HL-60/S4 treated with phorbol 12-myristate 13-acetate at 8.2 ng/mL for 4 days and 3 days (cell line): Measurements from ENCODE around the gene ALAS1.
"Not testable (repeated sequence)": the region's sequence is repeated elsewhere in the genome, so short reads cannot be mapped to it uniquely, and the experiment has no call there.

ENCODE experiments used
- in situ Hi-C: fragments of 300-500 bp; cut with MboI; formaldehyde crosslinking; loops from 2 replicates; pipeline ENCODE4 v1.15.0; 2022; ENCODE audit warnings: low sequenced_read_pairs

ALAS1 gene

DNA sequence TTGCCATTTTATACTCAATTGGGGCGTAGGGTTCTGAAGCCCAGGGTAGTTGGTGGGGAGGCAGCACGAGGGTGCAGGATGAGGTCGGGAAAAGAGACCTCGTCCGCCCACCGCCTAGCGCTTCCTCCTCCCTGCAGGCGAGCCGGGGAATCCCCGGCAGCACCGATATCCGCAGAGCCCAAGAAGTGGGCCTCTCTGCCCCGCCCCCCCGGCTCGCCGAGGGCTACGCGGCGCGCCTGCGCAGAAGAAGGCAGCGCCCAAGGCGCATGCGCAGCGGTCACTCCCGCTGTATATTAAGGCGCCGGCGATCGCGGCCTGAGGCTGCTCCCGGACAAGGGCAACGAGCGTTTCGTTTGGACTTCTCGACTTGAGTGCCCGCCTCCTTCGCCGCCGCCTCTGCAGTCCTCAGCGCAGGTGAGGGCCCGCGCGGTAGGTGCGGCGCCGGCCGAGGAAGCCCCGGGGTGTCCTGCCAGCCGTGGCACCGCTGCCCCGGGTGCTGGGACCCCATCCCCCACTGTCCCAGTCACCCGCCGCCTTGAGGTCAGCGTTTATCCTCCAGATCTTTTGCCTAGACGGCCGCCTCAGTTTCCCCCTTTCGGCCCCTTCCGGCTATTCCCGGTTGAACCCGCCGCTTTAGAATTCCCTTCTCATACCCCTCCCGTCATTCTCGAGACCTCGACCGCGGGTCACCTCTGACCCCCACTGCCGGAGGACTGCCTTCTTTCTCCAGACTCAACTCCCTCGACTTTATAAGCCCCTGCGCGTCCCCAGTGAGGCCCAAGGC is at the start of gene ALAS1:
Gene ALAS1, plus strand, starts transcription at position 319 of the 784 bp plus-strand sequence. CDS start 1,082 bp downstream, outside the sequence.
- in situ Hi-C loops: no loop called here

DNA sequence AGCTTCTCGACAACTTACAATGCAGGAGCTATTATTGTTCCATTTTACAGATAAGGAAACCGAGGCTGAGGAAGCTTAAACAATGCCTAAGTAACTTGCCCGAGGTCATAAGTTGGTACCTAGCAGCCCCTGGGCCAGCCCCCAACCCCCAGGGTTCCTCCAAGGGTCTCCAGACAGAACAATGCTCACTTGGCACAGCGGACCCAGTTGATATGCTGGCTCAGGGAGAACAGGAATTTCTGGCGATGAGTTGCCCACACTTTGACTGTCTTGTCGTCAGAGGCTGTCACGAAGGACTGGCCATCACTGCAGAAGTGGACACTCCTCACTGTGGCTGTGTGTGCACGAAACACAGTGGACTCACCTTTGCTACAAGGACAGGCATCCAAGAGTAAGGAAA is 48.9 kb upstream of the ALAS1 start:
- in situ Hi-C loops: no loop called here

DNA sequence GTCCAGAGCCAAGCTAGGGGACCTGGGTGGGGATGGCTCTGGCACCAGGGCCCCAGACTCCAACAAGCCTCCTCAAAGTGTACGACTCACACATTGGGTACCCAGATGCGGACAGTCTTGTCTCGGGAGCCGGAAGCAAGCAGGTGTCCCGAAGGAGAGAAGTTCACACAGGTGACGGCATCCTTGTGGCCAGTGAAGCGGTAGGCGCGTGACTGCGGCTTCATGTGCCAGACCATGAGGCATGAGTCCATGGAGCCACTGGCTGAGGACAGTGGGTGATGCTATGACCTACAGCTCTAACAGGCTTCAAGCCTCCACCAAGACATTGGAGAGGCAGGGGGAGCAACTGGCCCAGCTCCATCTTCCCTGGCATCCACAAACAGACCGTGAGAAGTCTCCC is 48.2 kb upstream of the ALAS1 start:
- in situ Hi-C loops: no loop called here

DNA sequence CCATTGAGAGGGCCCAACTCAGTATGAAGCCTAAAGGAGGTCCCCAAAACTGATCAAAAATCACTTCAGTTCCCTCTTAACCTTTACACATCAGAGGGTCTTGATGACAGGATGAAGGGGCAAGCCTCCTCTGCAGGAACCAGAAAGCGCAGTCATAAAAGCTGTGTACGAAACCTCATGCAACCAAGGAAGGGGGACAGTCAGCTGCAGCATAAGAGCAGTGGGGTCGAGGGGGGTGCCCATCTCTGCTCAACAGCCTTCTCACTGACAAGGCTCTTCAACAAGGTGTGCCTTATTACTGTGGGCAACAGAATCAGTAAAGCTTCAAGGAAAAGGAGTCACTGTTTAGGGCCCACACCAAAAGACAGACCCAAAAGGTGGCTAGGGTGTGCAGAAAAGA is 47.6 kb upstream of the ALAS1 start:
- in situ Hi-C loops: no loop called here

DNA sequence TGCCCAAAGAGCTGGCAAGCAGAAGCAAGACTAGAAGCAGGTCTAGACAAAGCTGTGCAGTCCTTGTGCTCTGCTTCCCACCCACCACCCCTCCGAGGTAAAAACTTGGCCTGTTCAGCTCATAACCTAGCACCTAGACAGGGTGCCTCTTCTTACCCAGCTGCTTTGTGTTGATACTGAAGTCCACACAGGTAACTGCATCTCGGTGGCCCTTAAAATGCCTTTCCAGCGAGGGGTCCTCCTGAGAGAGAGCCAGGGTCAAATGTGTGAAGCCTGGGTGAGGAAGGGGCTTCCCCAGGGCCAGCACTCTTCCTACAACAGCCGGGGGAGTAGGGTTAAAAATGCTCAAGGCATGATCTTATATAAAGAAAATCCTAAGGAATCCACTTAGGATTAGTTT is 47.1 kb upstream of the ALAS1 start:
- in situ Hi-C loops: no loop called here

DNA sequence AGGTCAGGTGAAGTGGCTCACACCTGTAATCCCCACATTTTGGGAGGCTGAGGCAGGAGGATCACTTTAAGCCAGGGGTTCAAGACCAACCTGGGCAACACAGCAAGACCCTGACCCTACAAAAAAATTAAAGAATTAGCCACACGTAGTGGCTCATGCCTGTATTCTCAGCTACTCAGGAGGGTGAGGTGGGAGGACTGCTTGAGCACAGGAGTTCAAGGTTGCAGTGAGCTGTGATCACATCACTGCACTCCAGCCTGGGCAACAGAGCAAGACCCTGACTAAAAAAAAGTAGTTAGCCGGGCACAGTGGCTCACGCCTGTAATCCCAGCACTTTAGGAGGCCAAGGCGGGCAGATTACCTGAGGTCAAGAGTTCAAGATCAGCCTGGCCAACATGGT is 46.0 kb upstream of the ALAS1 start:
- in situ Hi-C loops: not testable (repeated sequence)

DNA sequence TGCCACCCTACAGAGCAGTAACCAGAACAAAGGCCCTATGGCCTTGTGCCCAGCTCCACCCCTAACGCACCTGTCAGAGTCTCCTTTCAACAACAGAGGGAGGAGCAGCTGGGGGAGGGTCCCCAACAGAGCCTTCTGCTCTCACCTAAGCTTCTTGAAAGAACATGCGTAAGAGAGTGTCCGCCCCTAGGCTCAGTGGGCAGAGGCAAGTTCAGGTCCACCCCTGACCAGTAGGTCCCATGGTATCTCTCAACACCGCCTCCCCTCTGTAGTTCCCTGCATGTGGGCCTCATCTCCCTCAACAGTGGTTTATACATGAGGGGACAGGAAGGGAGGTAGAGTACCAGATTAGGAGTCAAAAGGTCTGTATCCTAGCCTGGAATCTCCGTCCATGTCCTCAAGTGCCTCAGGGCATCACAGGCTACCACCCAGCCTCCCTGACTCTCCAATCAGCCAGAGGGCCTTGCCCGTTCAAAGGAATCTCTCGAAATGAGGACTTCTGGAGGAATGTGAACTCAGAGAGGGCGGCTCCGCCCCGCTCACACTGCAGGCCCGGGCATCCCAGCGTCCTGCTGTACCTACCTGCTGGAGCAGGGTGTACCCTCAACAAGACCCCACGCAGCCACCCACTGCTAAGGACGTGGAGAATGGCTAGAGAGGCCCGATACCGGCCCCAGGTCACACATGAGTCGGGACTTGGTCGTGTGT is 44.4 kb upstream of the ALAS1 start:
- in situ Hi-C loops: no loop called here

DNA sequence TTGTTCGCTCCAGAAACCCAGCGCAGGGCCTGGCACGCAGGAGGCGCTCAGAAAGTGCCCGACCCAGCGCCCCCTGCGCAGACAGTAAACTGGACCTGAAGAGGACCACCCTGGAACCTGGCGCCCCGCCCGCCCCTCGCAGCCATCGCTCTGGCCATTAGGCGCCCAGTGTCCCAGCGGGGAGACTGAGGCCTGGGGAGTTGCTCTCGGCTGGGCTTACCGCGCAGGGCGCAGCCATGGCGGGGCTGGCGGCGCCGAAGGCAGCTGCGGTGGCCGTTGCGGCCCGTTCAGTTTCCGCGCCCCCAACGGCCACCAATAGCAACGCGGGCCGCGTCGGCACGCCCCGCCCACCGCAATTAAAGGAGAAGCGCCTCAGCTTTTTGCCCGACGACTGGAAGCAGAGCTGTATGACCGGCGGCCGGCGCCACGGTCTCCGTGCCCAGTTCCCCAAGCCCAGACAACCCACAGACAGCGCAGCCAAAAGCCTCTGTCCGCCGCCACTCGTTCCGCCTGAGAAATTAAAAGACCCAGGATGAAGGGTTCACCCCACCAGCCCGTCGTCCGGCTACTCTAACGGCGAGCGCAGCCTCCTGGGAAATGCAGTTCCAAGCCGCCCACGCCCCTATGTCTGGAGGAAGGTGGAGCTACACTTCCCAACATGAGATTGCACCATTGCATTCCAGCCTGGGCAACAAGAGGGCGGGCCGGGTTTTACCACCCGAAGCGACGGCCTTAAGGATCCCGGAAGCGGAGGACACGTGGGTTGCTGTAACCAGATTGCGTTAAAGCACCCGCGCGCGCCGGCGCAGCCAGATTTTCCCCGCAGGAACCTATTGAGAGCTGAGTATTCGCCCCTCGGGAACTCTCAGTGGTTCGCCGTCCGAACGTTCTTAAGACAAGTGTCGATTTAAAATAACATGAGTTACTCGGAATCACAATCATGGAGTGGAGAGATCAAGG is 43.5 kb upstream of the ALAS1 start, which contains the start of gene POC1A:
Gene POC1A, minus strand, starts transcription at position 289 of the 960 bp plus-strand sequence. Its CDS starts 51 bp downstream, at position 238.
- in situ Hi-C loops: no loop called here

DNA sequence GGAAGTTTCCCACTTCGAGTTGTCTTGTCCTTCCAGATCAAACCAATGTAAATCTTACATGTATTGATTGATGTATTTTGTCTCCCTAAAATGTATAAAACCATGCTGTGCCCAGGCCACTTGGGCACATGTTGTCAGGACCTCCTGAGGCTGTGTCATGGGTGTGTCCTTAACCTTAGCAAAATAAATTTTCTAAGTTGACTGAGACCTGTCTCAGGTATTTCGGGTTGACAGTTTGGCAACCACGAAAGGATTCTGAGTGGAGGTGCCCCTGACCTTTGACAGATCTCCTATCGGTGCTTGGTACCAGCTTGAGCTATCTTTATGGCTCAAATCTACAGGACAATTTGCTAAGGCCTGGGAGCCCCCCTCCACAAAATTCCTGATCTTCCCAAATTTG is 42.0 kb upstream of the ALAS1 start:
- in situ Hi-C loops: no loop called here

DNA sequence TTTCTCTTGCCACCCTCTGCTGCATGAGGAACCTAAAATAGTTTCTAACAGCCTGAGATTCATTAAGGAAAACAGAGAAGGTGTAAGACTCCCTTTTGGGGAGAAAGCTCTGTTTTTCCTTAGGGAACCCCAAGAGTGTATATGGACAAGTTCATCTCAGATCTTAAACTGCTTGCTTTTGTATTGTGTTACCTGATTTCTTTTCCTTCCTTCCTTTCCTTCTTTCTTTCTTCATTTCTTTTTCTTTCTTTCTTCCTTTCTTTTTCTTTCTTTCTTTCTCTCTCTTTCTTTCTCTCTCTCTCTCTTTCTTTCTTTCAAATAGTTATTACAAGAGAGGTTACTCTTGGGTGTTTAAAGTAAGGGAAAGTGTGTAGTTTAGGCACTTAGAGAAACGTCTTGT is 38.5 kb upstream of the ALAS1 start:
- in situ Hi-C loops: no loop called here

DNA sequence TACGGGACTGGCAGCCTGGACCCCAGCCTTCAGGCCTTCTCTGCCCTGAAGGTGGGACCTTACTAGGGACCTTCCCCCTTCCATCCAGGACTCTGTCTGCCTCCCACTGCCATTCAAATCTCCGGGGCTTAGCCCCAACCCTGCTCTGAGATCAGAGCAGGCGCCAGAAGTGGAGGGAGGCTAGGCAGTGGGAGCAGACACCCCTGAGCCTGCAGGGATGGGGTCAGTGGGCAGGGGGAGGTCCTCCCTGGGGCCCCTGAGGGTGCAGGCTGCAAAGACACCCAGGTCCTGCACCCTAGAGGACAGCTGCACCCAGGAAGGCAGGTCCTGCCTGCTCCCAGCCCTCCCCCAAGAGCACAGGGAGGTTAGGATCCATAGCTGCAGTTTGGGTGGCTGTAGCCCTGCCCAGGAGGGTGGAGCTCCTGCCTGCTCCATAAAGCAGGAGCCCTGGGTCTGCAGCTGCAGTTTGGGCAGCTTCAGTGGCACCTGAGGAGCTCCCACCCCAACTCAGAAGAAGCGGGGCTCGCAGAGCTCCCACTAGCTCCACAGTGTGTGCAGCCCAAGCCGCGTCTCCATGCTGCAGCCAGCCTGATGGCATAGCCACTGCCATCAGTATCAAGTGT is 35.6 kb upstream of the ALAS1 start:
- in situ Hi-C loops: no loop called here

DNA sequence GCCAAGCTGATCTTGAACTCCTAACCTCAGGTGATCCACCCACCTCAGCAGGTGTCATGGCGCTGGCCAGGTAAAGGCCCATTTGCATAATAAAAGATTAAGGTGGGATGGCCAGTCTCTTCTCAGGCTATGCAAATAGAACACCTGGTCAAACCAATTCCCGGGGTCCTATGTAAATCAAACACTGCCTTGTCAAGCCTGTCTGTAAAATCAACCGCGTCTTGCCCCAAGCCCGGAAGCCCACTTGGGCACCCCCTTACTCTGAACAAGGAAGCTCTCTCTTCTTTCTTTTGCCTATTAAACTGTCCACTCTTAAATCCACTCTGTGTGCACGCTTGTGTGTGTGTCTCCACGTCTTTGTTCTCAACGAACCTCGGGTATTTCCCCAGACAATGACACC is 30.7 kb upstream of the ALAS1 start:
- in situ Hi-C loops: no loop called here

DNA sequence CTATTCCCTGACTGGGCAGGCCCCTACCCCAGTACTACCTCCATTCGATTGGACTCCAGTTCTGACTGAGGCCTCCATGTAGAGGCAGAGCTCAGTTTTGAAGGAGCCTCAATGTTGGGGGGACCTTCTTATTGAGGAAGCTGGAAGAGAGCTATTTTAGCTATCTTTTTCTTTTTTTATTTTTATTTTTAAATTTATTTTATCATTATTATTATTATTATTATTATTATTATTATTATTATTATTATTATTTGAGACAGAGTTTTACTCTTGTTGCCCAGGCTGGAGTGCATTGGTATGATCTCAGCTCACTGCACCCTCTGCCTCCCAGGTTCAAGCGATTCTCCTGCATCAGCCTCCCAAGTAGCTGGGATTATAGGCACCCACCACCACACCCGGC is 27.7 kb upstream of the ALAS1 start:
- in situ Hi-C loops: not testable (repeated sequence)

DNA sequence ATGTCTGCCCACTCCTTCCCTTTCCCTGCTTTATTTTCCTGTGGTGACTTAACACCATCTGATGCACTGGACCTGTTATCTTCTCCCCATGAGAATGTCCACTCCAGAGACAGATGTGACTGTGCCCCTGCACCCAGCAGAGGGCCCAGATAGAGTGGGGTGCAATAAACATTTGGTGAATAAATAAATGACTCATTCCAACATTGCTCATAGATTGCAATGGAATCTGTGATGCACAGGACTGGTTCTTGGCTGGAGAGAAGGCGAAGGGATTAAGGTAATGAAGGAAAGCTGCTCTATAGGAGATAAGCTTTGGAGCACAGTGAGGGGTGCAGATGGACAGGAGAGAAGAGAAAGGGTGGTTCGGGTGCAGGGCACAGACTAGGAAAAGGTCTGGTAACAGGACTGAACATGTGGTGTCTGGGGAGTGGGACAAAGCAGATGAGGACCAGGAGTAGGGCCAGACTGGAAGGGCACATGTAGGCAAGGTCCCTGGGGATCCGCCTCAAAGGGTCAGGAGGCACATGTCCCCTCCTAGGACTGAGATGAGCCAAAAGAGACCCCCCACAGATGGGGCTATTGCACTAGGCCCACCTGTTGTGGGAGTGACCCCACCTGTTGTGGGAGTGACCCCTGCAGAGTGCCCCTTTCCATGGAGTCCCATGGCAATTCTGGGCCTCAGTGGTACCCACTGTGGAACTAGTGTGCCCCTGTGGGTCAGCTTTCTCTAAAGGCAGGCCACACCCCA is 26.3 kb upstream of the ALAS1 start:
- in situ Hi-C loops: no loop called here

DNA sequence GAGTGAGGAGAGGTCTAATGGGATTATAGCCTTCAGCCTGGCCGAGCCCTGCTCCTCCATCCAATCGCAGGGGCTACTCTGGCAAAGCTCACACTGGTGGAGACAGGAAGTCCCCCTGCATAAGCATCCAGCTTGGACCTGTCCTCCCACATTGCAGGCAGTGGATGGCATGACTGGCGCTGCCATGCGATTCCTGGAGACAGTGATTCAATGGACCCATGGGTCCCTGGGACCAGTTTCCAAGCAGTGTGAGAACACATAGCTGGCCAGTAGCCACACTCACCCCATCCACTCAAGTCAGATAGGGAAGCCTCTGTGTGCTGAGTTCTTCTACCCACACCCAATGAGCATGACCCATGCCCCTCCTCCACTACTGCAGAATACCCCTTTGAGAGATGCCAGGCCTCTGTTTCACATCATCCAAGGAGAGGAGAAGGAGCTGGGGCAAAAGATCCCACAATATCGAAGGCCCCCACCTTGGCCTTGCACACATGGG is 25.6 kb upstream of the ALAS1 start:
- in situ Hi-C loops: no loop called here

DNA sequence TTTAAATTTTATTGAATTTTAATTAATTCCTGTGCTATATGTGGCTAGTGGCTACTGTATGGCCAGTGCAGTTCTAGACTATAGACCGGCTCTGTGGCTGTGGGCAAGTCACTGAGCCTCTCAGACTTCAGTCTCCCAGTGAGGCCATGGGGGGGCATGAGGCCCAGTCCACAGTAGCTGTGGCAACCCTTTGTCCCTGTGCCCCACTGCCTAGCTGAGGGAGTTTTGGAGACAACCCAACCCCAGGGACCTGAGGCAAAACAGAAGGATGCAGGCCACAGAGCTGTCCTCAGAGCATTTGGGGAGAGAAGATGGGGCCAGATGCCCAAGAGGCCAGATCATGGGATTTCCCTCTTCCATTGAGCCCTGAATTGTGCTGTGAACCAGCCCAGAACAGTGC is 24.9 kb upstream of the ALAS1 start:
- in situ Hi-C loops: no loop called here

DNA sequence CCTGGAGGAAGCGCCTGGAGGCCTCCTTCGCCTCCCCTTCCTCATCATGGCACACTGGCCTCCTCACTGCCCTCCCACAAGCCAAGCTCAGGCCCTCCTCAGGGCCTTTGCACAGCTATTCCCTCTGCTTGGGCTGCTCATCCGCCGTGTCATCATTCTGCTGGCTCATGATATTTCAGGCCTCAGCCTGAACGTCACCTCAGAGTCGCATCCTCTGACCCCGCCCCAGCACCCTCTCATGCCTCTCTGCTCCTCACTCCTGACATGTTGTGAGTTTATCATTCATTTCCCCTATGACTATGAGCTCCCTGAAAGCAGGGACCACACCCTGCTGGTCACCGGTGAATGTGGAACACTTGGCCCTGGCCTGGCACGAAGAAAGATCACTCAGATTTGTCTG is 23.1 kb upstream of the ALAS1 start:
- in situ Hi-C loops: no loop called here

DNA sequence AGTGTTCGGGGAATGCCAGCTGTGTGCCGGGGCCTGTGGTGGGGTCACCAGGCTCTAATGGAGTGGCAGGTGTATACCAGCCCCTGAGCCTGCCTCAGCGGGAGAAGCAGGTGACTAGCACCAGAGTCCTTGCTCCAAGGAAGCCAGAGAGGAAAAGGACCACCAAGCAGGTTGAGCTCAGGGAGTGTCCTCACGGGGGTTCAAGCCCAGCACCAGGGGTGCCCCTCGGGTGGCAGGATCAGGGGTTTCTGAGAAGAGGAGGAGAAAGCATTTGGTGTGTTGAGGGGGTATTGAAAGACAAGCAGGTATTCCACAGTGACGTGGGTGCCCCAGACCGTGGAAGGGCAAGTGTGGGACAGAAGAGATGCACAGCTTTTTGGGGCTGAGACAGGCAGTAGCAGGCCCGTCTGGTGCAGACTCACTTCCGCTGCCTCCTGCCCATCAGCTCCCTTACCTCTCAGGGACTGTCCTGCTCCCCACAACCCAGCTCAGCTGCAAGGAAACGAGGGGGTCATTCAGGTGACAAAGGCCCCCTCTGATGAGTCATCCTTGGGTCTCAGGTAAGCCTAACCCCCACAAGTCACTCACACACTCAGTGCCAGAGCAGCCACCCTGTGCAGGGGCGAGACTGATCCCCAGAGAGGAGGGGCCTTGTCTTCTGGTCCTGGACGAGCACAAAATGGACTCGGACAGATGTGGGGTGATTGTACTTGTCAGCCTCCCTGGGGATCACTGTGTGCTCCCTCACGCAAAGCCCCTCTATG is 22.4 kb upstream of the ALAS1 start:
- in situ Hi-C loops: no loop called here

DNA sequence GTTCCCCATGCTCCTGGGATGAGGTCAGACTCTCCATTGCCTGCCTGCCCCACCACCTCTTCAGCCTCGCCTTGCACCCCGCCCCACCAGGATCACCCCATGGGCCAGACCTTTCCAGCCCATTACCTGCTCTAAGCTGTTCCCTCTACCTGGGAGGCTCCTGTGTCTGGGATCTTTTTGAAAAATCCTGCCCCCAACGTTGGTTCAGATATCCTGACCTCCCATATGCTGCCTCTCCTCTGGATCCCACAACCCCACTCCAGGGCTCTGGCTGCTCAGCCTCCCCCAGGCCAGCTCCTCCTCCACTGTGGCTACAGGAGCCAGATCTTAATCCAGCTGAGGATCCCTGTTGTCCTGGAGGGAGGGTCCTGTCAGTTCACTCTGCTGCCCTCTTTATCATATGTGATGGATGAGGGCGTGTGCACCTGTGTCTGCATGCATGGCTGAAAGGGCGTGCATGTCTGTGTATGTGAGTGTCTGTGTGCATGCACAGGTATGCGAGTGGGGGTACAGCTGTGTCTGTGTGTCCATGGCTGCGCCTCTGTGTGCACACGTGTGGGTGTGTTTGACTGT is 21.7 kb upstream of the ALAS1 start:
- in situ Hi-C loops: no loop called here
